ENCODE data around the gene ULK3. TPM values are rescaled to one million over a fixed set of nuclear protein-coding genes. Genes with fewer than 3 reads are reported as not detected.

Gene ULK3
- polyA plus RNA-seq, 3 donors from 2014 or later: 26.0 to 48.4 (median 32.0) TPM

GRCh38 chr15:74873756-74874424 is 30.9 kb upstream of the ULK3 start:
- no peak for DNase-seq

GRCh38 chr15:74873036-74873755 is 30.2 kb upstream of the ULK3 start, which contains the start of gene SCAMP2:
SCAMP2 (minus strand) TSS chr15:74873365; CDS start chr15:74873255, 110 bp downstream.
- Mint-ChIP-seq H3K27ac (peak within 1 kb of the TSS; percentile 94 to 98 (median 96)), H3K27me3 (ENCODE audit: low read depth in 3 of 3) (peaks cover 1 to 12% (median 9%) of the 10 kb centered on the region in 3 donors), H3K9me3 (no peaks in the 10 kb centered on the region), H3K4me3 (peak within 1 kb of the TSS; percentile 93 to 100 (median 99)), H3K4me1 (peaks cover 48 to 54% of the 10 kb centered on the region in 2 donors), H3K36me3 (peaks cover 0 to 5% (median 4%) of the 10 kb centered on the region in 3 donors)
- DNase-seq: peak; percentile 94 to 95 (median 95)

More at GRCh38 chr15:74873756-74874424, 30.9 kb upstream of the ULK3 start:
- peak overlapping the region; percentile 93 to 100 (median 99) for H3K4me3 Mint-ChIP-seq
- peaks cover 41 to 48% of the 10 kb centered on the region in 2 donors for H3K4me1 Mint-ChIP-seq
- H3K36me3 Mint-ChIP-seq: peaks cover 0 to 5% (median 4%) of the 10 kb centered on the region in 3 donors
- H3K9me3 Mint-ChIP-seq: no peaks in the 10 kb centered on the region
- H3K27ac Mint-ChIP-seq: peak overlapping the region; percentile 89 to 98 (median 95)
- H3K27me3 Mint-ChIP-seq (ENCODE audit: low read depth in 3 of 3): peaks cover 1 to 12% (median 9%) of the 10 kb centered on the region in 3 donors

- Mint-ChIP-seq H3K36me3 (peaks cover 0 to 8% (median 4%) of the 10 kb centered on the region in 3 donors), H3K4me3 (peak overlapping the region; percentile 93 to 100 (median 99)), H3K4me1 (peaks cover 53 to 59% of the 10 kb centered on the region in 2 donors), H3K27me3 (ENCODE audit: low read depth in 3 of 3) (peaks cover 1 to 12% (median 9%) of the 10 kb centered on the region in 3 donors), H3K9me3 (no peaks in the 10 kb centered on the region), H3K27ac (peak overlapping the region; percentile 91 to 98 (median 96))
- no peak for DNase-seq
Observed at GRCh38 chr15:74872702-74873035, 29.7 kb upstream of the ULK3 start.

GRCh38 chr15:74870436-74871215 is 27.7 kb upstream of the ULK3 start:
- peaks cover 74 to 78% of the 10 kb centered on the region in 2 donors for H3K4me1 Mint-ChIP-seq
- peak overlapping the region; percentile 73 to 80 (median 80) for H3K4me3 Mint-ChIP-seq
- peak overlapping the region; percentile 86 to 93 (median 88) for H3K27ac Mint-ChIP-seq
- peaks cover 0 to 12% (median 9%) of the 10 kb centered on the region in 3 donors for H3K27me3 Mint-ChIP-seq (ENCODE audit: low read depth in 3 of 3)
- H3K36me3 Mint-ChIP-seq: peaks cover 4 to 8% (median 8%) of the 10 kb centered on the region in 3 donors
- no peak for DNase-seq
- H3K9me3 Mint-ChIP-seq: no peaks in the 10 kb centered on the region

- Mint-ChIP-seq H3K36me3 (peaks cover 4 to 8% (median 8%) of the 10 kb centered on the region in 3 donors), H3K27ac (peak overlapping the region; percentile 86 to 93 (median 88)), H3K27me3 (ENCODE audit: low read depth in 3 of 3) (peaks cover 0 to 12% (median 9%) of the 10 kb centered on the region in 3 donors), H3K4me3 (peak overlapping the region; percentile 73 to 80 (median 80)), H3K4me1 (peaks cover 79 to 83% of the 10 kb centered on the region in 2 donors), H3K9me3 (no peaks in the 10 kb centered on the region)
- DNase-seq: peak in 1 of 3 donors; percentile 27
Observed at GRCh38 chr15:74869726-74870407, 26.9 kb upstream of the ULK3 start.

GRCh38 chr15:74869372-74869725 is 26.4 kb upstream of the ULK3 start:
- H3K4me1 Mint-ChIP-seq: peaks cover 83 to 86% of the 10 kb centered on the region in 2 donors
- H3K27me3 Mint-ChIP-seq (ENCODE audit: low read depth in 3 of 3): peaks cover 0 to 12% (median 12%) of the 10 kb centered on the region in 3 donors
- H3K27ac Mint-ChIP-seq: peak overlapping the region; percentile 86 to 93 (median 88)
- no peak for DNase-seq
- H3K4me3 Mint-ChIP-seq: peak overlapping the region; percentile 73 to 80 (median 80)
- H3K36me3 Mint-ChIP-seq: peaks cover 7 to 8% (median 8%) of the 10 kb centered on the region in 3 donors
- H3K9me3 Mint-ChIP-seq: no peaks in the 10 kb centered on the region

GRCh38 chr15:74868059-74868458 is 25.1 kb upstream of the ULK3 start:
- peaks cover 85 to 88% of the 10 kb centered on the region in 2 donors for H3K4me1 Mint-ChIP-seq
- DNase-seq: no peak
- peaks cover 8 to 13% (median 8%) of the 10 kb centered on the region in 3 donors for H3K36me3 Mint-ChIP-seq
- H3K27ac Mint-ChIP-seq: peak overlapping the region; percentile 82 to 93 (median 86)
- H3K27me3 Mint-ChIP-seq (ENCODE audit: low read depth in 3 of 3): peaks cover 0 to 9% (median 8%) of the 10 kb centered on the region in 3 donors
- peak overlapping the region; percentile 59 to 83 (median 76) for H3K4me3 Mint-ChIP-seq
- H3K9me3 Mint-ChIP-seq: no peaks in the 10 kb centered on the region

GRCh38 chr15:74867466-74868038 is 24.6 kb upstream of the ULK3 start:
- Mint-ChIP-seq H3K9me3 (no peaks in the 10 kb centered on the region), H3K27me3 (ENCODE audit: low read depth in 3 of 3) (peaks cover 0 to 7% (median 5%) of the 10 kb centered on the region in 3 donors), H3K4me3 (peak overlapping the region; percentile 59 to 83 (median 76)), H3K4me1 (peaks cover 85 to 89% of the 10 kb centered on the region in 2 donors), H3K27ac (peak overlapping the region; percentile 82 to 93 (median 86)), H3K36me3 (peaks cover 4 to 9% (median 8%) of the 10 kb centered on the region in 3 donors)
- no peak for DNase-seq

- Mint-ChIP-seq H3K36me3 (peaks cover 4 to 9% (median 8%) of the 10 kb centered on the region in 3 donors), H3K4me3 (peak overlapping the region; percentile 17 to 46 (median 36)), H3K27ac (peak overlapping the region; percentile 35 to 85 (median 66)), H3K4me1 (peaks cover 85 to 88% of the 10 kb centered on the region in 2 donors), H3K27me3 (ENCODE audit: low read depth in 3 of 3) (peaks cover 0 to 7% (median 0%) of the 10 kb centered on the region in 3 donors), H3K9me3 (no peaks in the 10 kb centered on the region)
- no peak for DNase-seq
Observed at GRCh38 chr15:74866090-74866489, 23.1 kb upstream of the ULK3 start.

- Mint-ChIP-seq H3K9me3 (no peaks in the 10 kb centered on the region), H3K27me3 (ENCODE audit: low read depth in 3 of 3) (peaks cover 0 to 6% (median 0%) of the 10 kb centered on the region in 3 donors), H3K4me3 (peak overlapping the region in 2 of 5 donors; percentile 41 to 70), H3K27ac (peak overlapping the region; percentile 35 to 85 (median 78)), H3K4me1 (peaks cover 78 to 80% of the 10 kb centered on the region in 2 donors), H3K36me3 (peaks cover 4 to 9% (median 8%) of the 10 kb centered on the region in 3 donors)
- no peak for DNase-seq
Observed at GRCh38 chr15:74865316-74865715, 22.4 kb upstream of the ULK3 start.

GRCh38 chr15:74864296-74864695 is 21.3 kb upstream of the ULK3 start:
- no peak for DNase-seq
- Mint-ChIP-seq H3K4me1 (peaks cover 75 to 76% of the 10 kb centered on the region in 2 donors), H3K9me3 (no peaks in the 10 kb centered on the region), H3K36me3 (peaks cover 4 to 9% (median 8%) of the 10 kb centered on the region in 3 donors), H3K4me3 (peak overlapping the region in 3 of 5 donors; percentile 11 to 48 (median 15)), H3K27me3 (ENCODE audit: low read depth in 3 of 3) (peaks cover 0 to 6% (median 0%) of the 10 kb centered on the region in 3 donors), H3K27ac (peak overlapping the region in 5 of 6 donors; percentile 24 to 80 (median 61))
